H1 (cell line): ENCODE measurements around the gene DNM2. TPM values are rescaled to one million over a fixed set of nuclear protein-coding genes. Genes with fewer than 3 reads are reported as not detected.

Experiments used
- CTCF ChIA-PET: fragments of 300-600 bp; sonication (Branson Sonifier 250); formaldehyde crosslinking; loops from one replicate; lab custom pipeline; 2021; ENCODE audit not compliant: partially characterized antibody; lab: Charles Lee
- POLR2A ChIA-PET: fragments of 300-600 bp; sonication (Branson Sonifier 250); formaldehyde crosslinking; loops from one replicate; lab custom pipeline; 2021; ENCODE audit warnings: inconsistent platforms; ENCODE audit not compliant: partially characterized antibody; lab: Charles Lee
- DNase-seq, 2 experiments: peaks; one replicate each; pipeline versions ENCODE4 v3.0.0 to v3.0.0-alpha.2; 2010 to 2022; ENCODE audit warnings: low spot score in 2 of 2, low read depth in 1 of 2, mixed read lengths in 1 of 2
- FAIRE-seq: peaks from 2 replicates; lab custom pipeline; 2011; peaks lifted over from hg19 to GRCh38; lab: Jason Lieb, UNC
- H2AFZ ChIP-seq: 2 replicates; pipeline ENCODE4 v1.8.1; 2012; ENCODE audit warnings: low read length, inconsistent platforms
- H2AK5ac ChIP-seq: 2 replicates; pipeline ENCODE4 v1.6.1; 2013; ENCODE audit warnings: low read depth, low read length
- H2BK120ac ChIP-seq: replicated peaks from 2 replicates; pipeline ENCODE3; 2013; ENCODE audit warnings: low read depth, low read length, inconsistent platforms
- H2BK12ac ChIP-seq: 2 replicates; pipeline ENCODE4 v1.6.1; 2013; ENCODE audit warnings: low read depth, low read length
- H2BK15ac ChIP-seq: 2 replicates; pipeline ENCODE4 v1.6.1; 2013; ENCODE audit warnings: low read length
- H2BK20ac ChIP-seq: 2 replicates; pipeline ENCODE4 v1.6.1; 2013; ENCODE audit warnings: low read length
- H2BK5ac ChIP-seq: 2 replicates; pipeline ENCODE4 v1.6.1; 2013; ENCODE audit warnings: low read depth, low read length
- H3K14ac ChIP-seq: 2 replicates; pipeline ENCODE4 v1.6.1; 2013; ENCODE audit warnings: inconsistent platforms; ENCODE audit not compliant: insufficient read length
- H3K18ac ChIP-seq: 2 replicates; pipeline ENCODE4 v1.6.1; 2013; ENCODE audit warnings: low read length; ENCODE audit errors: extremely low read depth
- H3K23ac ChIP-seq: 2 replicates; pipeline ENCODE4 v1.6.1; 2013; ENCODE audit warnings: inconsistent platforms; ENCODE audit not compliant: insufficient read length
- H3K23me2 ChIP-seq: 2 replicates; pipeline ENCODE4 v1.6.1; 2013; ENCODE audit warnings: low read depth, low read length
- H3K27ac ChIP-seq: 2 replicates; pipeline ENCODE4 v1.6.1; 2011; ENCODE audit warnings: low read depth, low read length, inconsistent platforms
- H3K27me3 ChIP-seq, 4 experiments: replicated peaks in 1 of 4; 1 replicate in 1 of 4; 2 replicates in 3 of 4; pipeline versions ENCODE4 v1.6.1 to v1.8.1; 2011 to 2013; ENCODE audit warnings: low read length in 3 of 4, mild to moderate bottlenecking in 3 of 4, inconsistent platforms in 2 of 4, mixed read lengths in 2 of 4, moderate library complexity in 1 of 4; ENCODE audit not compliant: control insufficient read depth in 3 of 4, insufficient read depth in 3 of 4; ENCODE audit errors: extremely low read depth in 1 of 4
- H3K36me3 ChIP-seq, 4 experiments: 2 replicates each; pipeline versions ENCODE4 v1.6.1 to v1.8.1; 2011 to 2013; ENCODE audit warnings: mild to moderate bottlenecking in 4 of 4, low read length in 3 of 4, moderate library complexity in 2 of 4, control low read depth in 1 of 4, inconsistent platforms in 1 of 4; ENCODE audit not compliant: insufficient read depth in 4 of 4, control insufficient read depth in 2 of 4
- H3K4ac ChIP-seq: replicated peaks from 2 replicates; pipeline ENCODE3; 2013; ENCODE audit warnings: low read length, low read depth, mixed read lengths, inconsistent platforms; ENCODE audit not compliant: insufficient read length
- H3K4me1 ChIP-seq, 4 experiments: replicated peaks in 1 of 4; 1 replicate in 1 of 4; 2 replicates in 3 of 4; pipeline versions ENCODE4 v1.6.1 to v1.8.1; 2011 to 2013; ENCODE audit warnings: low read length in 3 of 4, inconsistent platforms in 2 of 4, mixed read lengths in 1 of 4; ENCODE audit not compliant: insufficient read depth in 4 of 4, control insufficient read depth in 3 of 4
- H3K4me2 ChIP-seq, 2 experiments: 2 replicates each; pipeline versions ENCODE4 v1.6.1 to v1.8.1; 2011 to 2013; ENCODE audit warnings: low read depth in 2 of 2, low read length in 2 of 2, control low read depth in 1 of 2, inconsistent platforms in 1 of 2, mild to moderate bottlenecking in 1 of 2; ENCODE audit not compliant: insufficient read depth in 1 of 2
- H3K4me3 ChIP-seq, 4 experiments: fragments of 200-600, 300-600 bp in 1 of 4; sonication (generic), shearing (Covaris generic), sonication (Bioruptor Twin) in 1 of 4; 2 replicates each; pipeline versions ENCODE4 v1.5.1 to v1.8.1; 2011 to 2016; ENCODE audit warnings: low read length in 4 of 4, low read depth in 3 of 4, control low read depth in 2 of 4, inconsistent platforms in 2 of 4, mild to moderate bottlenecking in 2 of 4, mixed read lengths in 1 of 4, moderate library complexity in 1 of 4; ENCODE audit not compliant: insufficient read depth in 2 of 4; ENCODE audit errors: extremely low read depth in 1 of 4
- H3K56ac ChIP-seq: replicated peaks from 2 replicates; pipeline ENCODE3; 2013; ENCODE audit warnings: low read depth, mild to moderate bottlenecking, mixed read lengths, low read length, inconsistent platforms; ENCODE audit not compliant: insufficient read length
- H3K79me1 ChIP-seq: 2 replicates; pipeline ENCODE4 v1.6.1; 2013; ENCODE audit warnings: low read depth, low read length, control low read depth
- H3K79me2 ChIP-seq, 2 experiments: 2 replicates each; pipeline versions ENCODE4 v1.6.1 to v1.8.1; 2012 to 2013; ENCODE audit warnings: low read length in 2 of 2, mild to moderate bottlenecking in 2 of 2, inconsistent platforms in 1 of 2; ENCODE audit not compliant: insufficient read depth in 2 of 2, control insufficient read depth in 1 of 2
- H3K9ac ChIP-seq, 4 experiments: replicated peaks in 1 of 4; 1 replicate in 1 of 4; 2 replicates in 3 of 4; pipeline versions ENCODE4 v1.6.1 to v1.8.1; 2011 to 2013; ENCODE audit warnings: low read depth in 3 of 4, low read length in 3 of 4, control low read depth in 2 of 4, mild to moderate bottlenecking in 2 of 4, moderate library complexity in 2 of 4, inconsistent platforms in 1 of 4; ENCODE audit errors: extremely low read depth in 1 of 4
- H3K9me3 ChIP-seq, 2 experiments: 2 replicates each; pipeline versions ENCODE4 v1.6.1 to v1.8.1; 2012 to 2013; ENCODE audit warnings: mild to moderate bottlenecking in 2 of 2, moderate library complexity in 2 of 2, control low read depth in 1 of 2, inconsistent platforms in 1 of 2, low read depth in 1 of 2, low read length in 1 of 2, mixed read lengths in 1 of 2; ENCODE audit not compliant: insufficient read depth in 2 of 2
- H4K20me1 ChIP-seq, 2 experiments: replicated peaks in 1 of 2; 2 replicates each; pipeline versions ENCODE3 to v1.8.1; 2011 to 2013; ENCODE audit warnings: inconsistent platforms in 2 of 2, low read length in 2 of 2, mild to moderate bottlenecking in 1 of 2; ENCODE audit not compliant: insufficient read depth in 2 of 2, control insufficient read depth in 1 of 2
- H4K5ac ChIP-seq: 2 replicates; pipeline ENCODE4 v1.6.1; 2013; ENCODE audit warnings: low read length, low read depth, mixed read lengths, inconsistent platforms; ENCODE audit not compliant: insufficient read length
- H4K8ac ChIP-seq: 2 replicates; pipeline ENCODE4 v1.8.0; 2013; ENCODE audit warnings: mild to moderate bottlenecking, moderate library complexity, low read length, inconsistent platforms; ENCODE audit not compliant: insufficient read depth; ENCODE audit errors: extremely low read depth
- H4K91ac ChIP-seq: replicated peaks from 2 replicates; pipeline ENCODE3; 2013; ENCODE audit warnings: low read length, mixed read lengths, inconsistent platforms; ENCODE audit not compliant: insufficient read length
- CBX8 ChIP-seq: fragments of 300-800, 300-1000 bp; sonication (generic); IDR thresholded peaks from 2 replicates; pipeline ENCODE4 v1.7.1; 2016; ENCODE audit warnings: low read depth, low read length, borderline replicate concordance
- JUN ChIP-seq: IDR thresholded peaks from 2 replicates; pipeline ENCODE4 v1.6.1; 2011; ENCODE audit warnings: low read depth, mild to moderate bottlenecking, improper control_type of control experiment, low read length
- JUND ChIP-seq: IDR thresholded peaks from 2 replicates; pipeline ENCODE4 v1.6.1; 2011; ENCODE audit warnings: mild to moderate bottlenecking, improper control_type of control experiment, low read length
- MAFK ChIP-seq: IDR thresholded peaks from 2 replicates; pipeline ENCODE4 v1.6.1; 2012; ENCODE audit warnings: low read depth, mild to moderate bottlenecking, improper control_type of control experiment, low read length
- POLR2AphosphoS5 ChIP-seq: IDR thresholded peaks from 2 replicates; pipeline ENCODE4 v1.6.1; 2011; ENCODE audit warnings: low read depth, low read length
- WGBS, 2 experiments: shearing (Covaris generic) in 1 of 2; methylation state at CpG; one replicate each; pipeline versions ENCODE4 v1.1.6 to v1.1.7; 2013 to 2015; ENCODE audit warnings: low lambda C conversion rate in 2 of 2, mixed read lengths in 2 of 2, inconsistent platforms in 1 of 2, low coverage in 1 of 2, missing lambda C conversion rate in 1 of 2; ENCODE audit not compliant: insufficient replicate concordance in 2 of 2, insufficient coverage in 1 of 2, insufficient read length in 1 of 2; ENCODE audit errors: extremely low coverage in 1 of 2, missing lambda C conversion rate in 1 of 2; 5-methylcytosine and 5-hydroxymethylcytosine counted together
- polyA plus RNA-seq, 7 experiments: library from polyadenylated mRNA; depleted of rRNA in 3 of 7; stranded (reverse) in 5 of 7; unstranded in 2 of 7; fragments of >200 nt in 5 of 7; fragments of 200-250 nt in 2 of 7; gene quantifications; 1 replicate in 5 of 7; 2 replicates in 1 of 7; 4 replicates in 1 of 7; pipeline versions ENCODE4 v1.2.1 to v1.2.3, GENCODE V29; 2011 to 2013; ENCODE audit warnings: missing spikeins in 2 of 7, mixed read lengths in 2 of 7
- total RNA-seq: library from RNA; stranded (reverse); fragmentation: NEBNext Ultra II Directional; extraction: Animal tissue kit (Norgen Biotek cat#: 25700); gene quantifications from 2 replicates; pipeline ENCODE4 v1.2.1, GENCODE V29; 2021
- TF ChIP-seq, protein P1 (sequence below), 3 experiments: IDR thresholded peaks; 1 replicate in 2 of 3; 2 replicates in 1 of 3; pipeline versions ENCODE4 v1.5.1 to v1.6.1; 2011; ENCODE audit warnings: low read length in 3 of 3, mild to moderate bottlenecking in 3 of 3, inconsistent platforms in 2 of 3, low read depth in 1 of 3, moderate library complexity in 1 of 3; ENCODE audit not compliant: insufficient read depth in 1 of 3; ENCODE audit errors: control extremely low read depth in 1 of 3

The DNM2 gene
- total and polyA plus RNA-seq, 2 of the 8 experiments (the other 6 are each of a cell fraction or from before 2014, with no cell fraction given): 61.9 to 120 TPM

DNA sequence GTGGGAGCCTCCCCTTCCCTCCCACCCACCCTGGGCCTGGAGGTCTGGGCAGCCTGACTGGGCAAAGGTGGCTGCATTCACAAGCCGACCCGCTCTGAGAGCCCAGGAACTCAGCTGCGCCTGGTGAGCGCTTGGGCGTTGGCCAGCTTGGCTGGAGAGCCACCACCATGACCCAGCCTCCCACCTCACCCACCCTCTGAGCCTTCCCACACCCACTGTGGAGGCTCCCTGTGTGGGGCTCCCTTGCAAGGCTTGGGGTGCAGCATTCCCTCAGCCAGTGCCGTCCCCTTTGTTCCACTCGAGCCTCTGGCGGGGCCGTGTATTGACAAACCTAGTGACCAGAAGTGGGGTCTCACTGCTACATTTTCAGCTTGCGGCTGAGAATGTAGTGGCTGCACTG is 31.7 kb upstream of the DNM2 start:
- Histone ChIP-seq H3K23ac (no peak overlapping the region), H2BK120ac (no peak overlapping the region), H3K4ac (no peak overlapping the region), H4K20me1 (peaks cover 45 to 56% of the 10 kb centered on the region in 2 experiments), H3K18ac (no peak overlapping the region), H3K27ac (no peak overlapping the region), H3K14ac (no peak overlapping the region), H3K23me2 (no peaks in the 10 kb centered on the region), H4K8ac (peak overlapping the region; percentile 83), H2AFZ (no peak overlapping the region), H2BK20ac (no peak overlapping the region), H3K36me3 (peaks cover 86 to 99% (median 95%) of the 10 kb centered on the region in 4 experiments), H3K56ac (no peak overlapping the region), H3K79me1 (peaks cover 11% of the 10 kb centered on the region; the same call in 1 of the 2 replicates), H4K5ac (no peak overlapping the region), H2AK5ac (no peak overlapping the region), H3K9me3 (no peaks in the 10 kb centered on the region), H2BK5ac (no peak overlapping the region; the same call in 1 of the 2 replicates), H3K4me3 (no peak overlapping the region), H3K4me2 (no peak overlapping the region), H3K9ac (no peak overlapping the region), H3K4me1 (no peaks in the 10 kb centered on the region; a peak in 2 of 7 replicates), H3K27me3 (no peaks in the 10 kb centered on the region), H2BK15ac (no peak overlapping the region), H4K91ac (no peak overlapping the region), H2BK12ac (no peak overlapping the region), H3K79me2 (peaks cover 0 to 50% of the 10 kb centered on the region in 2 experiments; a peak in 2 of 4 replicates)
- FAIRE-seq (no peak), DNase-seq (no peak)
- no peak for TF ChIP-seq CBX8
- TF ChIP-seq POLR2AphosphoS5: no peak
- no peak for TF ChIP-seq JUN
- TF ChIP-seq MAFK: no peak
- TF ChIP-seq, protein P1, sequence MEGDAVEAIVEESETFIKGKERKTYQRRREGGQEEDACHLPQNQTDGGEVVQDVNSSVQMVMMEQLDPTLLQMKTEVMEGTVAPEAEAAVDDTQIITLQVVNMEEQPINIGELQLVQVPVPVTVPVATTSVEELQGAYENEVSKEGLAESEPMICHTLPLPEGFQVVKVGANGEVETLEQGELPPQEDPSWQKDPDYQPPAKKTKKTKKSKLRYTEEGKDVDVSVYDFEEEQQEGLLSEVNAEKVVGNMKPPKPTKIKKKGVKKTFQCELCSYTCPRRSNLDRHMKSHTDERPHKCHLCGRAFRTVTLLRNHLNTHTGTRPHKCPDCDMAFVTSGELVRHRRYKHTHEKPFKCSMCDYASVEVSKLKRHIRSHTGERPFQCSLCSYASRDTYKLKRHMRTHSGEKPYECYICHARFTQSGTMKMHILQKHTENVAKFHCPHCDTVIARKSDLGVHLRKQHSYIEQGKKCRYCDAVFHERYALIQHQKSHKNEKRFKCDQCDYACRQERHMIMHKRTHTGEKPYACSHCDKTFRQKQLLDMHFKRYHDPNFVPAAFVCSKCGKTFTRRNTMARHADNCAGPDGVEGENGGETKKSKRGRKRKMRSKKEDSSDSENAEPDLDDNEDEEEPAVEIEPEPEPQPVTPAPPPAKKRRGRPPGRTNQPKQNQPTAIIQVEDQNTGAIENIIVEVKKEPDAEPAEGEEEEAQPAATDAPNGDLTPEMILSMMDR (IDR thresholded peaks at IDR 0.05; ENCODE audit: control extremely low read depth in 1 of 3, insufficient read depth in 1 of 3, low read depth in 1 of 3, low read length in 3 of 3): no peak
- TF ChIP-seq JUND: no peak
- CTCF ChIA-PET: interaction anchor here (0.8 to 4.7 kb wide), 4 partner anchors 15 to 106 kb away, joined by 3 to 30 read pairs (median 4); partner anchors contain the start of gene QTRT1
- 95% methylated on average over 7 of the region's 10 CpGs; no CpG with 5 or more reads in 1 of the 2 experiments for WGBS, 2 experiments
- POLR2A ChIA-PET: interaction anchor here (1.1 to 59.0 kb wide), 4 partner anchors 5 to 369 kb away, joined by 3 to 1874 read pairs (median 938); partner anchors contain the start of genes DNM2, ILF3, QTRT1 and SLC44A2
